Measurements from ENCODE around the gene DISC1. TPM values are rescaled to one million over a fixed set of nuclear protein-coding genes. Genes with fewer than 3 reads are reported as not detected.

The DISC1 gene
- total RNA-seq, 1 experiment from 2014 or later: 1.8 TPM

DNA sequence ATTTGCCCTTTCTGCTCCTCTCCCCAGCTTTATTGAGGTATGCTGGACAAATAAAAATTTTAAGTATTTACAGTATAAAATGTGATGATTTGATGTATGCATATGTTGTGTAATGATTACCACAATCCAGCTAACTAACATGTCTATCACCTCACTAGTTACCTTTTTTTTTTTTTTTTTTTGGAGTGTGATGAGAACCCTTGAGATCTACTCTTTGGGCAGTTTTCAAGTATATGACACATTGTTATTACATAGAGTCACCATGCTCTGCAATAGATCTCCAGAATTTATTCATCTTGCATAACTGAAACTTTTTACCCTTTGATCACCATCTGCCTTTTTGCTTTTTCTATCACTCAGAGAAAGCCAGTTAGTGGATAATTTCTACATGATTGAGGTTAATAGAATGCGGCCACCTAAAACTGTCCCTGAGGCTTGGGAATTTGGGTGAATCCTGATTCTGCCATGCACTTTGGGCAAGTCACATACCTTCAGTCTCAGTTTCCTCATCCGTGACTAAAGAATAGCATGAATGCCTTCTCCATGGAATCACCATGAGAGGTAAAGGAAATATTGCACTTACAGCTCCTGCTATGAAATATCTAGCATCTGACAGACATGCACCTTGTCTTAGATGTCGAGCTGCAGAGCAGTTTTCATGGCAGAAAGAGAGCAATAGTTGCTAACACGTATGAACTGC lies 295.2 kb downstream of the DISC1 start:
- Histone ChIP-seq H3K79me2 (ENCODE audit: insufficient read depth, low read length) (no peaks in the 10 kb centered on the region), H3K36me3 (ENCODE audit: control insufficient read depth in 1 of 2, insufficient read depth in 2 of 2, low read length in 2 of 2) (no peaks in the 10 kb centered on the region), H3K27ac (ENCODE audit: low read depth, low read length) (no peak overlapping the region), H3K9me3 (ENCODE audit: control insufficient read depth in 1 of 2, insufficient read depth in 1 of 2, low read depth in 1 of 2, low read length in 2 of 2) (no peaks in the 10 kb centered on the region), H4K20me1 (ENCODE audit: insufficient read depth) (no peaks in the 10 kb centered on the region), H3K9ac (ENCODE audit: low read length) (no peak overlapping the region), H3K9me2 (ENCODE audit: insufficient read depth) (no peaks in the 10 kb centered on the region), H3K4me3 (replicated peaks in 1 of 2; ENCODE audit: low read depth in 1 of 2, low read length in 2 of 2) (no peak overlapping the region), H3K4me1 (ENCODE audit: control insufficient read depth in 1 of 2, insufficient read depth in 2 of 2, low read length in 2 of 2) (peaks cover 0 to 7% of the 10 kb centered on the region in 2 experiments; a peak in 1 of 4 replicates), H3K4me2 (ENCODE audit: low read length) (no peak overlapping the region), H3K27me3 (ENCODE audit: insufficient read depth, low read length) (peaks cover 15% of the 10 kb centered on the region), H2AFZ (ENCODE audit: low read depth, low read length, poor library complexity, severe bottlenecking) (no peak overlapping the region)
- RAD21 ChIA-PET (ENCODE audit: low non-redundant PET in 1 of 2, low total read pairs in 2 of 2, uncharacterized antibody in 2 of 2, unreplicated experiment in 2 of 2): no interaction called here
- ATAC-seq (no peak), DNase-seq (ENCODE audit: low read depth, low spot score) (no peak)
- POLR2A ChIA-PET: no interaction called here
- BruUV-seq (replicated peaks): no TSS peak
- CTCF ChIA-PET: no interaction called here
- intact Hi-C loops (cut with micrococcal nuclease): no loop called here
- no peak for TF ChIP-seq JUND (IDR thresholded peaks at IDR 0.05)
- TF ChIP-seq SRF (IDR thresholded peaks at IDR 0.05; ENCODE audit: low read depth): no peak
- TF ChIP-seq, protein P1, sequence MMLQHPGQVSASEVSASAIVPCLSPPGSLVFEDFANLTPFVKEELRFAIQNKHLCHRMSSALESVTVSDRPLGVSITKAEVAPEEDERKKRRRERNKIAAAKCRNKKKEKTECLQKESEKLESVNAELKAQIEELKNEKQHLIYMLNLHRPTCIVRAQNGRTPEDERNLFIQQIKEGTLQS (IDR thresholded peaks at IDR 0.05): no peak
- TF ChIP-seq YY1 (IDR thresholded peaks at IDR 0.05; ENCODE audit: extremely low read depth, insufficient replicate concordance, low read depth, low read length): no peak
- TF ChIP-seq CBX3 (IDR thresholded peaks at IDR 0.05; ENCODE audit: low read depth): no peak
- TF ChIP-seq, protein P2, sequence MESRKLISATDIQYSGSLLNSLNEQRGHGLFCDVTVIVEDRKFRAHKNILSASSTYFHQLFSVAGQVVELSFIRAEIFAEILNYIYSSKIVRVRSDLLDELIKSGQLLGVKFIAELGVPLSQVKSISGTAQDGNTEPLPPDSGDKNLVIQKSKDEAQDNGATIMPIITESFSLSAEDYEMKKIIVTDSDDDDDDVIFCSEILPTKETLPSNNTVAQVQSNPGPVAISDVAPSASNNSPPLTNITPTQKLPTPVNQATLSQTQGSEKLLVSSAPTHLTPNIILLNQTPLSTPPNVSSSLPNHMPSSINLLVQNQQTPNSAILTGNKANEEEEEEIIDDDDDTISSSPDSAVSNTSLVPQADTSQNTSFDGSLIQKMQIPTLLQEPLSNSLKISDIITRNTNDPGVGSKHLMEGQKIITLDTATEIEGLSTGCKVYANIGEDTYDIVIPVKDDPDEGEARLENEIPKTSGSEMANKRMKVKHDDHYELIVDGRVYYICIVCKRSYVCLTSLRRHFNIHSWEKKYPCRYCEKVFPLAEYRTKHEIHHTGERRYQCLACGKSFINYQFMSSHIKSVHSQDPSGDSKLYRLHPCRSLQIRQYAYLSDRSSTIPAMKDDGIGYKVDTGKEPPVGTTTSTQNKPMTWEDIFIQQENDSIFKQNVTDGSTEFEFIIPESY (IDR thresholded peaks at IDR 0.05; ENCODE audit: extremely low read depth, insufficient replicate concordance, low read length): no peak
- TF ChIP-seq, protein P3, sequence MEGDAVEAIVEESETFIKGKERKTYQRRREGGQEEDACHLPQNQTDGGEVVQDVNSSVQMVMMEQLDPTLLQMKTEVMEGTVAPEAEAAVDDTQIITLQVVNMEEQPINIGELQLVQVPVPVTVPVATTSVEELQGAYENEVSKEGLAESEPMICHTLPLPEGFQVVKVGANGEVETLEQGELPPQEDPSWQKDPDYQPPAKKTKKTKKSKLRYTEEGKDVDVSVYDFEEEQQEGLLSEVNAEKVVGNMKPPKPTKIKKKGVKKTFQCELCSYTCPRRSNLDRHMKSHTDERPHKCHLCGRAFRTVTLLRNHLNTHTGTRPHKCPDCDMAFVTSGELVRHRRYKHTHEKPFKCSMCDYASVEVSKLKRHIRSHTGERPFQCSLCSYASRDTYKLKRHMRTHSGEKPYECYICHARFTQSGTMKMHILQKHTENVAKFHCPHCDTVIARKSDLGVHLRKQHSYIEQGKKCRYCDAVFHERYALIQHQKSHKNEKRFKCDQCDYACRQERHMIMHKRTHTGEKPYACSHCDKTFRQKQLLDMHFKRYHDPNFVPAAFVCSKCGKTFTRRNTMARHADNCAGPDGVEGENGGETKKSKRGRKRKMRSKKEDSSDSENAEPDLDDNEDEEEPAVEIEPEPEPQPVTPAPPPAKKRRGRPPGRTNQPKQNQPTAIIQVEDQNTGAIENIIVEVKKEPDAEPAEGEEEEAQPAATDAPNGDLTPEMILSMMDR (IDR thresholded peaks at IDR 0.05 in 2 of 3, conservative IDR thresholded peaks at IDR 0.05 in 1 of 3; ENCODE audit: borderline replicate concordance in 1 of 3, insufficient read depth in 1 of 3, low read depth in 2 of 3, low read length in 2 of 3): no peak
- TF ChIP-seq FOSL1 (IDR thresholded peaks at IDR 0.05; ENCODE audit: low read depth): no peak
- TF ChIP-seq SIN3A (IDR thresholded peaks at IDR 0.05; ENCODE audit: low read depth): no peak
- TF ChIP-seq ZFX (IDR thresholded peaks at IDR 0.05): no peak
- TF ChIP-seq SP1 (IDR thresholded peaks at IDR 0.05; ENCODE audit: low read depth): no peak
- TF ChIP-seq RAD21 (IDR thresholded peaks at IDR 0.05; ENCODE audit: low read depth): no peak
- TF ChIP-seq, protein P4, sequence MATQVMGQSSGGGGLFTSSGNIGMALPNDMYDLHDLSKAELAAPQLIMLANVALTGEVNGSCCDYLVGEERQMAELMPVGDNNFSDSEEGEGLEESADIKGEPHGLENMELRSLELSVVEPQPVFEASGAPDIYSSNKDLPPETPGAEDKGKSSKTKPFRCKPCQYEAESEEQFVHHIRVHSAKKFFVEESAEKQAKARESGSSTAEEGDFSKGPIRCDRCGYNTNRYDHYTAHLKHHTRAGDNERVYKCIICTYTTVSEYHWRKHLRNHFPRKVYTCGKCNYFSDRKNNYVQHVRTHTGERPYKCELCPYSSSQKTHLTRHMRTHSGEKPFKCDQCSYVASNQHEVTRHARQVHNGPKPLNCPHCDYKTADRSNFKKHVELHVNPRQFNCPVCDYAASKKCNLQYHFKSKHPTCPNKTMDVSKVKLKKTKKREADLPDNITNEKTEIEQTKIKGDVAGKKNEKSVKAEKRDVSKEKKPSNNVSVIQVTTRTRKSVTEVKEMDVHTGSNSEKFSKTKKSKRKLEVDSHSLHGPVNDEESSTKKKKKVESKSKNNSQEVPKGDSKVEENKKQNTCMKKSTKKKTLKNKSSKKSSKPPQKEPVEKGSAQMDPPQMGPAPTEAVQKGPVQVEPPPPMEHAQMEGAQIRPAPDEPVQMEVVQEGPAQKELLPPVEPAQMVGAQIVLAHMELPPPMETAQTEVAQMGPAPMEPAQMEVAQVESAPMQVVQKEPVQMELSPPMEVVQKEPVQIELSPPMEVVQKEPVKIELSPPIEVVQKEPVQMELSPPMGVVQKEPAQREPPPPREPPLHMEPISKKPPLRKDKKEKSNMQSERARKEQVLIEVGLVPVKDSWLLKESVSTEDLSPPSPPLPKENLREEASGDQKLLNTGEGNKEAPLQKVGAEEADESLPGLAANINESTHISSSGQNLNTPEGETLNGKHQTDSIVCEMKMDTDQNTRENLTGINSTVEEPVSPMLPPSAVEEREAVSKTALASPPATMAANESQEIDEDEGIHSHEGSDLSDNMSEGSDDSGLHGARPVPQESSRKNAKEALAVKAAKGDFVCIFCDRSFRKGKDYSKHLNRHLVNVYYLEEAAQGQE (IDR thresholded peaks at IDR 0.05; ENCODE audit: low read depth): no peak
- TF ChIP-seq EZH2phosphoT487 (IDR thresholded peaks at IDR 0.05; ENCODE audit: borderline replicate concordance): no peak
- TF ChIP-seq, protein P5, sequence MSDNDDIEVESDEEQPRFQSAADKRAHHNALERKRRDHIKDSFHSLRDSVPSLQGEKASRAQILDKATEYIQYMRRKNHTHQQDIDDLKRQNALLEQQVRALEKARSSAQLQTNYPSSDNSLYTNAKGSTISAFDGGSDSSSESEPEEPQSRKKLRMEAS (IDR thresholded peaks at IDR 0.05): no peak
- TF ChIP-seq POLR2A (IDR thresholded peaks at IDR 0.05; ENCODE audit: borderline replicate concordance, extremely low read depth, insufficient read depth, insufficient read length): no peak
- no peak for TF ChIP-seq ELF1 (IDR thresholded peaks at IDR 0.05; ENCODE audit: borderline replicate concordance, low read depth)
- no peak for TF ChIP-seq EZH2 (IDR thresholded peaks at IDR 0.05)
- TF ChIP-seq CEBPB (IDR thresholded peaks at IDR 0.05; ENCODE audit: low read depth): no peak
- TF ChIP-seq EGR1 (IDR thresholded peaks at IDR 0.05; ENCODE audit: low read depth): no peak
